IPS DF 6.9 (cell line): ENCODE measurements around the gene TUFT1.

Experiments
- DNase-seq: peaks from one replicate; pipeline ENCODE4 v3.0.0-alpha.2; 2013; ENCODE audit warnings: low read depth, low spot score
- H3K27ac ChIP-seq: one replicate; pipeline ENCODE4 v1.5.1; 2013; ENCODE audit warnings: low read length, control low read depth
- H3K27me3 ChIP-seq: 2 replicates; pipeline ENCODE4 v1.6.1; 2013; ENCODE audit warnings: mild to moderate bottlenecking, low read length; ENCODE audit not compliant: control insufficient read depth, insufficient read depth
- H3K36me3 ChIP-seq: 2 replicates; pipeline ENCODE4 v1.6.1; 2013; ENCODE audit warnings: low read length; ENCODE audit not compliant: control insufficient read depth, insufficient read depth
- H3K4me1 ChIP-seq: 2 replicates; pipeline ENCODE4 v1.6.1; 2013; ENCODE audit warnings: low read length; ENCODE audit not compliant: control insufficient read depth, insufficient read depth
- H3K4me3 ChIP-seq: 2 replicates; pipeline ENCODE4 v1.5.1; 2013; ENCODE audit warnings: mild to moderate bottlenecking, low read length
- H3K9me3 ChIP-seq: 2 replicates; pipeline ENCODE4 v1.6.1; 2013; ENCODE audit warnings: low read length, inconsistent platforms; ENCODE audit not compliant: control insufficient read depth, insufficient read depth
- WGBS: extraction: QIAGEN DNeasy Blood & Tissue Kit; methylation state at CpG from one replicate; pipeline ENCODE4 v1.1.7; 2013; ENCODE audit warnings: mixed read lengths, missing lambda C conversion rate; ENCODE audit not compliant: insufficient read length, insufficient coverage; 5-methylcytosine and 5-hydroxymethylcytosine counted together

The TUFT1 gene

GRCh38 chr1:151553659-151554058, 13.6 kb downstream of the TUFT1 start:
- DNase-seq = no peak
- H3K4me3 ChIP-seq = no peak overlapping the region
- H3K27me3 ChIP-seq = no peaks in the 10 kb centered on the region
- no CpG with 5 or more reads among the region's 4 CpGs for WGBS
- H3K9me3 ChIP-seq = no peaks in the 10 kb centered on the region
- no peaks in the 10 kb centered on the region for H3K36me3 ChIP-seq
- 0 out of 2 replicates have a peak, but pooled peaks cover 1% of the 10 kb centered on the region for H3K4me1 ChIP-seq
- H3K27ac ChIP-seq = no peak overlapping the region

GRCh38 chr1:151556052-151556451, 15.9 kb downstream of the TUFT1 start:
- Histone ChIP-seq H3K27ac (no peak overlapping the region), H3K9me3 (no peaks in the 10 kb centered on the region), H3K36me3 (no peaks in the 10 kb centered on the region), H3K4me1 (no peaks in the 10 kb centered on the region), H3K27me3 (no peaks in the 10 kb centered on the region), H3K4me3 (no peak overlapping the region)
- DNase-seq = no peak
- no CpG with 5 or more reads among the region's 2 CpGs for whole genome bisulfite sequencing

- H3K4me3 ChIP-seq = no peak overlapping the region
- H3K36me3 ChIP-seq = no peaks in the 10 kb centered on the region; the same call in 1 of the 2 replicates
- no peak for DNase-seq
- H3K4me1 ChIP-seq = no peaks in the 10 kb centered on the region
- H3K27ac ChIP-seq = no peak overlapping the region
- no CpG with 5 or more reads among the region's 1 CpG for WGBS
- no peaks in the 10 kb centered on the region for H3K27me3 ChIP-seq
- no peaks in the 10 kb centered on the region for H3K9me3 ChIP-seq
Measured at GRCh38 chr1:151562661-151563060, 22.6 kb downstream of the TUFT1 start.

- no CpG with 5 or more reads among the region's 2 CpGs for WGBS
- Histone ChIP-seq H3K27ac (no peak overlapping the region), H3K9me3 (no peaks in the 10 kb centered on the region), H3K4me3 (no peak overlapping the region), H3K4me1 (no peaks in the 10 kb centered on the region), H3K36me3 (no peaks in the 10 kb centered on the region; the same call in 1 of the 2 replicates), H3K27me3 (no peaks in the 10 kb centered on the region)
- DNase-seq = no peak
Measured at GRCh38 chr1:151563376-151563775, 23.3 kb downstream of the TUFT1 start.

GRCh38 chr1:151565502-151566189, 25.5 kb downstream of the TUFT1 start:
- DNase-seq = no peak
- H3K36me3 ChIP-seq = peaks cover 3% of the 10 kb centered on the region; the same call in 1 of the 2 replicates
- H3K9me3 ChIP-seq = no peaks in the 10 kb centered on the region
- no peaks in the 10 kb centered on the region for H3K27me3 ChIP-seq
- H3K27ac ChIP-seq = no peak overlapping the region
- H3K4me3 ChIP-seq = no peak overlapping the region
- WGBS = 100% methylated on average over 3 of the region's 5 CpGs
- no peaks in the 10 kb centered on the region for H3K4me1 ChIP-seq

- Histone ChIP-seq H3K36me3 (peaks cover 3% of the 10 kb centered on the region; the same call in 1 of the 2 replicates), H3K27me3 (no peaks in the 10 kb centered on the region)
Measured at GRCh38 chr1:151568626-151569088, 28.5 kb downstream of the TUFT1 start.

GRCh38 chr1:151570819-151571218, 30.7 kb downstream of the TUFT1 start:
- no peak overlapping the region for H3K4me3 ChIP-seq
- no peak overlapping the region for H3K27ac ChIP-seq
- H3K9me3 ChIP-seq = no peaks in the 10 kb centered on the region; the same call in 1 of the 2 replicates
- H3K4me1 ChIP-seq = no peaks in the 10 kb centered on the region
- DNase-seq = no peak
- H3K27me3 ChIP-seq = no peaks in the 10 kb centered on the region
- H3K36me3 ChIP-seq = peaks cover 11% of the 10 kb centered on the region
- WGBS = no CpG with 5 or more reads among the region's 1 CpG

More at GRCh38 chr1:151568626-151569088, 28.5 kb downstream of the TUFT1 start:
- no peaks in the 10 kb centered on the region for H3K4me1 ChIP-seq
- no peaks in the 10 kb centered on the region for H3K9me3 ChIP-seq
- H3K4me3 ChIP-seq = no peak overlapping the region
- WGBS = no CpG with 5 or more reads among the region's 3 CpGs
- no peak for DNase-seq
- H3K27ac ChIP-seq = no peak overlapping the region

GRCh38 chr1:151574575-151575529, 34.7 kb downstream of the TUFT1 start:
- Histone ChIP-seq H3K9me3 (no peaks in the 10 kb centered on the region; the same call in 1 of the 2 replicates), H3K4me3 (no peak overlapping the region), H3K27me3 (no peaks in the 10 kb centered on the region), H3K4me1 (no peaks in the 10 kb centered on the region), H3K27ac (no peak overlapping the region), H3K36me3 (peaks cover 8% of the 10 kb centered on the region)
- no peak for DNase-seq
- no CpG with 5 or more reads among the region's 12 CpGs for WGBS

GRCh38 chr1:151577173-151577572, 37.1 kb downstream of the TUFT1 start:
- Histone ChIP-seq H3K4me1 (no peaks in the 10 kb centered on the region), H3K27ac (no peak overlapping the region), H3K4me3 (no peak overlapping the region), H3K36me3 (peaks cover 8% of the 10 kb centered on the region), H3K27me3 (no peaks in the 10 kb centered on the region), H3K9me3 (no peaks in the 10 kb centered on the region; the same call in 1 of the 2 replicates)
- no CpG with 5 or more reads among the region's 2 CpGs for WGBS
- DNase-seq = no peak

GRCh38 chr1:151578941-151579340, 38.8 kb downstream of the TUFT1 start:
- Histone ChIP-seq H3K27ac (no peak overlapping the region), H3K36me3 (peaks cover 8% of the 10 kb centered on the region), H3K27me3 (no peaks in the 10 kb centered on the region), H3K9me3 (no peaks in the 10 kb centered on the region), H3K4me3 (no peak overlapping the region), H3K4me1 (no peaks in the 10 kb centered on the region)
- no CpG with 5 or more reads among the region's 1 CpG for WGBS
- DNase-seq = no peak
